GM19324 (cell line): ENCODE data around the gene ERC2.

Experiments used
- ATAC-seq: cut with Tn5 transposase; IDR thresholded peaks from one replicate; pipeline ENCODE4 v1.9.1; 2021; ENCODE audit warnings: mild to moderate bottlenecking, moderate library complexity; ENCODE audit not compliant: unreplicated experiment, low FRiP score

Gene ERC2

GRCh38 chr3:56370991-56371775 is 97.1 kb downstream of the ERC2 start:
- no peak for ATAC-seq

DNA sequence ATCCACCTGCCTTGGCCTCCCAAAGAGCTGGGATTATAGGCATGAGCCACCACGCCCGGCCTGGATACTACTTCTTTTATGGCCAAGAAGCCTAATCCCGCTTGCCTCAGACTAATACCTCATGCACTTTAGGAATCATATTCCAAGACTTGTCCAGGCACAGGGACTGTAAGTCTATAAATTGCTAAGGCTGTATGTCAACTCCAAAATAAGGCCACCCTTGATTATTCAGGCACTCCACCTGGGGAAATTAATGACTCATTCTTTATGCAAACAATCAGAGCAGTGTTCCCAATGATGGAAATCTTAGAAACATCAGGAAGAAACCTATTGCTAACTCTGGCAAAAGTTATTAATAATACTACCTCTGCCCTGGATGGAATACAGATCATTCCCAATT is 98.4 kb downstream of the ERC2 start:
- no peak for ATAC-seq

- ATAC-seq, result no peak
These were observed 99.4 kb downstream of the ERC2 start for GRCh38 chr3:56368846-56369245.

DNA sequence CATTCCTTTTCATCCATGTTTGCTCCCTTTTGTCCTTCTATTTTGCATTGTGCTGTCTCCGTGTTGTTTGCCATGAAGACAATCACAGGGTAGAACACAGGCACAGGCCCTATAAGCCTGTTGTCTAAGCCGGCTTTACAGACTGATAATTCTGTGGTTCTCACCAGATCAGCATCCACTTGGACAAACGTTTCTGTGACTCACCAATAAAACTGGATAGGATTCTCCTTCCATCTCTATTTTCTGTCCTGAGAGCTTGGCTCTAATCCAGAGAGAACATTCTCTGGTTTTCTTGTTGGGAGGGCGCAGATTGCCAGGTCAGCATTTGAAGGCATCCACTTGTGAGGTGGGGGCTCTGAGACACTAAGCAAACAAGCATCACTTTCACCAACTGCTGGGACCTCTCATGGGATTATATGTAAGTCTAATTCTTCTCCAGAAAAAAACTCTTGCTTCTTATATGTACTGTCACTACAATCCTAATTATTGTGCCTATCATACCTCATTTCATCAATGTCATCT is 101.6 kb downstream of the ERC2 start:
- ATAC-seq, result no peak

GRCh38 chr3:56365905-56366640 is 102.2 kb downstream of the ERC2 start:
- ATAC-seq, result no peak

GRCh38 chr3:56364665-56365064 is 103.6 kb downstream of the ERC2 start:
- no peak for ATAC-seq

GRCh38 chr3:56363720-56364119 is 104.5 kb downstream of the ERC2 start:
- ATAC-seq, result no peak

DNA sequence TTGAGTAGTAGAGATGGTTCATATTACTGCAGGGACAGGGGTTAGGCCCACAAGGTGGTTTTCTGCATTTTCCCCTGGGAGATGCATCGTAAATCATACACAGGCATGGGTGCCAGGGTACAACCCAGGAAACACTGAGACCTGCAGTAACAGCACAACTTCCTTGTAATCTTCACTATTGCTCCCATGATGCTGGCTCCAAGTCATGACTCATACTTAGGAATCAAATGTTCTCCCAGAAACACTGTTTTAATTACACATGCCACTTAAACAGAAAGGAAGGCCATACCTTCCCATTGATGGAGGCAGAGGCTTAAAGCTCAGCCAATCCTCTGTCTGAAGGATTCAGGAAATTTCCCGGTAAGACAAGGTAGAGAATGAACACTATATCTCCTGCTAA is 106.5 kb downstream of the ERC2 start:
- ATAC-seq, result no peak

DNA sequence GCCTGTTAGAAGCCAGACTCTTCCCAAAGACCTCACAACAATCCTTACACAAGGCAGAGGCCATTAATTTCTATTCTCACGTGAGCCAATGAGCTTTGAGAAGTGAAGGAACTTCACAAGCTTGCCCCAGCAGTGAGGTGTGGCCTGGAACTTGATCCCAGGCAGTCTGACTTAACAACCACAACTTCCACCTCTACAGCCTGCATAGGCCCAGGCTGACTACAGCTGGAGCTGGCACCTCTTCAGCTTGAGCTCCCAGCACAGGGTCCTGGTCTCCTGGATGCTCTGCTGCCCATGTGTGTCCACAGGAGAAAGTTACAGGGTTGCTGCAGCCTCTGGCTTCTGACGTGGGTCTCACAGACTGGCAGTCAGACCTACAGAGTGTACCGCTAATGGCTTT is 111.0 kb downstream of the ERC2 start:
- no peak for ATAC-seq

DNA sequence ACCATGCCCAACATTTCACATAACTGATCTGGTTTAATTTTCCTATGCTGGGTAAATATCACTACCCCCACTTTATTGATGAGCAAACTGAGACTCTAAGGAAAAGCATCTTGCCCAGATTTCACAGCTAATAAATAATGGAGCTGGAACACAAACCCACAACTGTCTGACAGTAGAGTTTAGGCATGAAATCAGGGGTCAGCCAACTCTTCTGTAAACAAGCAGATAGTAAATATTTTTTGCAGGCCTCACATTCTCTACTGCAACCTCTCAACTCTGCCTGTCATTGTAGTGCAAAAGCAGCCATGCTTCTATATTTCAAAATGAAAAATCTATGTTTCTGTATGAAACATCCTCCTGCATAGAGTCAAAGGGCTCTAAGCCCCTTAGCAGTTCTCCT is 111.5 kb downstream of the ERC2 start:
- no peak for ATAC-seq

- ATAC-seq, result no peak
These were observed 112.6 kb downstream of the ERC2 start for GRCh38 chr3:56355570-56356185.

GRCh38 chr3:56351537-56351936 is 116.7 kb downstream of the ERC2 start:
- ATAC-seq, result no peak

DNA sequence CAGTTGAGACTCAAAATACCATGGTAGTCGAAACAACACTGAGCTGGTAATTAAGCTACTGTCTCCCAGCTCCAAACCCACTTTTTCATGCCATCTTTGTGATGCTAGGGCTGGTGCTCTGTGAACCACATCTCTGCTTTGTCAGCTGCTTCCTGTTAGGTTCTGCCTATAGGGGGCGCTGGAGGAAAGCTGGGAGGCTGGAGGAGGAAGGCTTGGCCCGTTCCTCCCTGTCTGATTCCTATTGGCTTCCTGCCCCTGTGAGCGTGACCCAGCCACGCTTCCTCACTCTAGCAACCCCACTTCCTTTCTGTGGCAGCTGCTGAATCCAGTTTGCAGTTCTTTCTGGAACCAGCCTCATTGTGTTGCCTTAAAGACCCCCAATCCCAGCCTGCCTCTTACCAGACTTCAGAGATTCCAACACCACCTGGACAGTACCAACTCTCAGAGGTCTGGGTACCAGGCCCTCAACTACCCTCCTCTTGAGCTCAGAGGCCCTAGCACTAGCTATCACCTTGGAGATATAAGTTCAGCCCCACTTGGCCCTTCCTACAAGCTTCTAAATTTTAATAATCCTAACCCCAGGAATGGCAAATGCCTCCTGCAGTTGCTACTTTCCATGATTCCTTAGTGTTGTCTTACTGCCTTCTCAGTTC is 120.9 kb downstream of the ERC2 start:
- ATAC-seq, result no peak

- no peak for ATAC-seq
These were observed 125.8 kb downstream of the ERC2 start for GRCh38 chr3:56342475-56342874.

- no peak for ATAC-seq
These were observed 128.6 kb downstream of the ERC2 start for GRCh38 chr3:56339671-56340070.

- no peak for ATAC-seq
These were observed 129.0 kb downstream of the ERC2 start for GRCh38 chr3:56339244-56339643.

- ATAC-seq, result no peak
These were observed 132.2 kb downstream of the ERC2 start for GRCh38 chr3:56336023-56336422.

GRCh38 chr3:56324473-56324872 is 143.8 kb downstream of the ERC2 start:
- ATAC-seq, result no peak

DNA sequence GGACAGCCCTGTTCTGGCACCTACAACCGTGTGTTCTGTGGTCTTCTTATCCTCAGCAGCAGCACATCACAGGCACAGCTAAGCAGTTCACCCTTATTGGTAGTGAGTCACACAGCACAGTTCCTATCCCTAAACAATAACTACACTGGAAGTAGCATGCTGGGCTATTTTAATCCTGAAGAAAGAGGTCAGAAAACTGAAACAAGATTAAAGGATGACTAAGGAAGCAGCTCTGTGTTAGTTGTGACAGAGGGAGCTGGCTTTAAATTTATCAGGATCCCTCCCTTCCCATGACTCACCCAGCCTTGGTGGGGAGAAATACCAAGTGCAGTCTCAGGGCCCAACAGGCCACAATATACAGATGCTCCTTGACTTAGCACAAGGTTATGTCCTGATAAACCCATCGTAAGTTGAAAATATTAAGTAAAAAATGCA is 144.3 kb downstream of the ERC2 start:
- ATAC-seq, result no peak

DNA sequence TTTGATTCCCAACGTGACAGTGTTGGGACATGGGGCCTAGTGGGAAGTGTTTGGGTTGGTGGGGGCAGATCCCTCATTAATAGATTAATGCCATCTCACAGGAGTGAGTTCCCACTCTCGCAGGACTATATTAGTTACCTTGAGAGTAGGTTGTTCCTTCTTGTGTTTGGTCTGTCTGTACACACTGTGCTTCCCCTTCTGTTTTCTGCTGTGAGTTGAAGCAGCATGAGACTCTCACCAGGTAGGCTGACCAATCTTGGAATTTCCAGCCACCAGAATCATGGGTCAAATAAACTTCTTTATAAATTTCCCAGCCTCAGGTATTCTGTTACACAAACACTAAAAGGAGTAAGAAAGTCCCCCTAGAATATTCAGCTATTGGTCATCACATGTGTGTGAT is 145.4 kb downstream of the ERC2 start:
- ATAC-seq, result no peak

DNA sequence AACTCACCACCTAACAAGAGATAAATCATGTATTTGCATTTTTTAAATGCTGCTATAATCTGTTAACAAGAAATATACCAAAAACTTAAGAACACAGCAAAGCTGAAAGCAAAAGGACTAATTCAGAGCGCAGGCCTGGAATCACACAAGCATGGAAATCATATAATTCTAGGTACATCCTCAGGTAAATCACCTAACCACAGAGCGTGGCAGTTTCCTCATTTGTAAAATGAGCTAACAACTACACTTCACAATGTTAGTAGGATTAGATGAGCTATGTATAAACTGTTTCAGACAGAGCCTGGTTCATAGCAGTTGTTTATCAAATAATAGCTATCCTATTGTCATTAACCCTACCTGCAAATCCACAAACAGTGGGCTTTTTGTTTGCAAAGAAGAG is 146.4 kb downstream of the ERC2 start:
- ATAC-seq, result no peak
